Thyroid gland (tissue), 4 donors: ENCODE data around the gene DOC2A. TPM values are rescaled to one million over a fixed set of nuclear protein-coding genes. Genes with fewer than 3 reads are reported as not detected.

ENCODE experiments used
- DNase-seq, 2 donors: peaks; one replicate each; pipeline ENCODE4 v3.0.0-alpha.2; 2019
- H3K27ac ChIP-seq, 3 donors: fragments of 200-600 bp; sonication (generic); 1 replicate in 2 of 3; 2 replicates in 1 of 3; pipeline ENCODE4 v1.5.1; 2016 to 2019; ENCODE audit warnings: mild to moderate bottlenecking in 1 of 3, moderate library complexity in 1 of 3
- H3K27me3 ChIP-seq: fragments of 200-600 bp; sonication (generic); one replicate; pipeline ENCODE4 v1.5.1; 2019
- H3K36me3 ChIP-seq, 2 donors: fragments of 200-600 bp; sonication (generic); one replicate each; pipeline ENCODE4 v1.5.1; 2016 to 2019
- H3K4me1 ChIP-seq, 2 donors: fragments of 200-600 bp; sonication (generic); one replicate each; pipeline ENCODE4 v1.5.1; 2017 to 2019
- H3K4me3 ChIP-seq, 3 donors: fragments of 200-600 bp; sonication (generic); replicated peaks in 1 of 3; 1 replicate in 2 of 3; 2 replicates in 1 of 3; pipeline ENCODE4 v1.5.1; 2016; ENCODE audit warnings: mild to moderate bottlenecking in 1 of 3
- H3K9me3 ChIP-seq: fragments of 200-600 bp; sonication (generic); one replicate; pipeline ENCODE4 v1.5.1; 2017
- POLR2A ChIP-seq, 2 donors: fragments of 450-650 bp; IDR thresholded peaks; one replicate each; pipeline ENCODE4 v1.6.1; 2017; ENCODE audit warnings: antibody characterized with exemption in 2 of 2, mild to moderate bottlenecking in 2 of 2, moderate library complexity in 1 of 2
- WGBS, 2 donors: methylation state at CpG; one replicate each; pipeline ENCODE4 v1.1.5; 2017; 5-methylcytosine and 5-hydroxymethylcytosine counted together
- intact Hi-C: fragments of 100-400 bp; cut with DNase I; formaldehyde crosslinking; loops from one replicate; pipeline ENCODE4 v1.15.1; 2023
- total RNA-seq, 4 donors: library from RNA; depleted of rRNA; stranded (reverse); fragments of >200 nt; gene quantifications; one replicate each; pipeline ENCODE4 v1.2.3, GENCODE V29; 2016
- TF ChIP-seq, protein P1 (sequence below), 6 experiments: fragments of 200-600 bp in 3 of 6; fragments of 450-650 bp in 3 of 6; sonication (generic) in 3 of 6; IDR thresholded peaks; one replicate each; pipeline ENCODE4 v1.5.1; 2016 to 2019; ENCODE audit warnings: antibody characterized with exemption in 6 of 6, mild to moderate bottlenecking in 2 of 6, inconsistent platforms in 1 of 6, moderate library complexity in 1 of 6

DOC2A gene
- total RNA-seq, 4 donors from 2014 or later = 0.22 to 1.2 (median 0.94) TPM; not detected in 1

DNA sequence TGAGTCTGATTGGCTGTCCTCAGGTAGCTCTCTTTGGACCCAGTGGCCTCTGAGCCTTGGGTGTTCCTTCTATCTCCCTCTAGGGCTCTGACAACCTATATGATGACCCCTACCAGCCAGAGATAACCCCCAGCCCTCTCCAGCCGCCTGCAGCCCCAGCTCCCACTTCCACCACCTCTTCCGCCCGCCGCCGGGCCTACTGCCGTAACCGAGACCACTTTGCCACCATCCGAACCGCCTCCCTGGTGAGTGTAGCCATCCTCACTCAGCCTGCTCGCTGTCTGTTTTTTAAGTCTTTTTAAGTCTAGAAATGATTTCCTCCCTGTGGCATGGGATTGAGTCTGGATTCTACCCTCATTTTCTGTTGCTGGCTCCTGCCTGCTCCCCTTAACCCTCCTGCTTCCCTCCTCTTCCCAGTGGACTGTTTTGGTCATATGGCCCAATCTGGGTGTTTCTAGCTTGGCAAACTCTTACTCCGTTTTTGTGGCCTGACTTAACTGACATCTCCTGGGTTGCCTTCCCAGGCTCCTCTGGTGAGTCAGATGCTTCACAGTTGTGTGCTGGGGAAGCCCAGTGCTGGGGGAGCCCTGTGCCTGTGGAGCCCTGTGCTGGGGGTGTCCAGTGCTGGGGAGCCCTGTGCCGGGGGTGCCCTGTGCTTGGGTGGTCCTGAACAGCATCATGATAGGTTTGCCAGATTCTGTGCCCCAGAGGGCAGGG lies 27.2 kb downstream of the DOC2A start:
- DNase-seq = no peak
- intact Hi-C loops = no loop called here
- no peaks in the 10 kb centered on the region for H3K27me3 ChIP-seq
- H3K36me3 ChIP-seq = peaks cover 96 to 99% of the 10 kb centered on the region in 2 donors
- no peak overlapping the region for H3K4me3 ChIP-seq
- H3K9me3 ChIP-seq = no peaks in the 10 kb centered on the region
- no peaks in the 10 kb centered on the region for H3K4me1 ChIP-seq
- TF ChIP-seq, protein P1, sequence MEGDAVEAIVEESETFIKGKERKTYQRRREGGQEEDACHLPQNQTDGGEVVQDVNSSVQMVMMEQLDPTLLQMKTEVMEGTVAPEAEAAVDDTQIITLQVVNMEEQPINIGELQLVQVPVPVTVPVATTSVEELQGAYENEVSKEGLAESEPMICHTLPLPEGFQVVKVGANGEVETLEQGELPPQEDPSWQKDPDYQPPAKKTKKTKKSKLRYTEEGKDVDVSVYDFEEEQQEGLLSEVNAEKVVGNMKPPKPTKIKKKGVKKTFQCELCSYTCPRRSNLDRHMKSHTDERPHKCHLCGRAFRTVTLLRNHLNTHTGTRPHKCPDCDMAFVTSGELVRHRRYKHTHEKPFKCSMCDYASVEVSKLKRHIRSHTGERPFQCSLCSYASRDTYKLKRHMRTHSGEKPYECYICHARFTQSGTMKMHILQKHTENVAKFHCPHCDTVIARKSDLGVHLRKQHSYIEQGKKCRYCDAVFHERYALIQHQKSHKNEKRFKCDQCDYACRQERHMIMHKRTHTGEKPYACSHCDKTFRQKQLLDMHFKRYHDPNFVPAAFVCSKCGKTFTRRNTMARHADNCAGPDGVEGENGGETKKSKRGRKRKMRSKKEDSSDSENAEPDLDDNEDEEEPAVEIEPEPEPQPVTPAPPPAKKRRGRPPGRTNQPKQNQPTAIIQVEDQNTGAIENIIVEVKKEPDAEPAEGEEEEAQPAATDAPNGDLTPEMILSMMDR (IDR thresholded peaks at IDR 0.05) = no peak
- TF ChIP-seq POLR2A (IDR thresholded peaks at IDR 0.05) = no peak
- H3K27ac ChIP-seq = no peak overlapping the region
- 80 to 88% methylated on average over 12 of the region's 12 CpGs for WGBS, 2 donors

- TF ChIP-seq, protein P1 (IDR thresholded peaks at IDR 0.05) = no peak
- TF ChIP-seq POLR2A (IDR thresholded peaks at IDR 0.05) = no peak
- H3K4me1 ChIP-seq = no peaks in the 10 kb centered on the region
- DNase-seq = no peak
- H3K27ac ChIP-seq = no peak overlapping the region
- no peaks in the 10 kb centered on the region for H3K27me3 ChIP-seq
- no peaks in the 10 kb centered on the region for H3K9me3 ChIP-seq
- H3K4me3 ChIP-seq = no peak overlapping the region
- intact Hi-C loops = no loop called here
- WGBS, 2 donors = 88 to 93% methylated on average over 21 to 24 of the region's 24 CpGs
- H3K36me3 ChIP-seq = peaks cover 96 to 99% of the 10 kb centered on the region in 2 donors
Measured at GRCh38 chr16:29982560-29983419, 28.0 kb downstream of the DOC2A start.

DNA sequence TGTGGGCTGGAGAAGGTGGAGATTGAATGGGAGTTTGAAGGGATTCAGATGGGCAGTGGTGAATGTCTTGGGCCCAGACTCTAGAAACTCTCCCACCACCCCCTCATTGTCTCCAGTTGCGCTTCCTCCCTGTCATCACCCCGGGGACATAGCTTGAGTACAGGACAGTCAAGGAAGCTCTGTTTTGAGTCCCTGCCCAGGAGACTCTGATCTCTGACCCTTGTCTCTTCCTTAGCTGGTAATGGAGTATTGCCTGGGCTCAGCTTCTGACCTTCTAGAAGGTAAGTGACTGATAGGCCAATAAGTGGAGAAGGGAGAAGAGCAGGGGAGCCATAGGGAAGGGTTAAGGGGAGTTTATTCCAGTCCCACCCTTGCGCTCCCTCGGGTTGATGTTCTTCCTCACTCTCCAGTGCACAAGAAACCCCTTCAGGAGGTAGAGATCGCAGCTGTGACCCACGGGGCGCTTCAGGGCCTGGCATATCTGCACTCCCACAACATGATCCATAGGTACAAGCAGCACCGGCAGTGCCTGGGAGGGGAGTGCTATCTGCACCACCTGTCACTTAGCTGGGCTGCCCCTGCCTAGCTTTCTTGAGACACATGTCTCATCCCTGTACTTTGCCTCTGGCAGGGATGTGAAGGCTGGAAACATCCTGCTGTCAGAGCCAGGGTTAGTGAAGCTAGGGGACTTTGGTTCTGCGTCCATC lies 32.1 kb downstream of the DOC2A start:
- TF ChIP-seq POLR2A (IDR thresholded peaks at IDR 0.05) = no peak
- TF ChIP-seq, protein P1 (IDR thresholded peaks at IDR 0.05) = no peak
- no peak overlapping the region for H3K4me3 ChIP-seq
- DNase-seq = no peak
- intact Hi-C loops = no loop called here
- 85 to 96% methylated on average over 5 to 9 of the region's 9 CpGs for WGBS, 2 donors
- no peaks in the 10 kb centered on the region for H3K9me3 ChIP-seq
- peaks cover 59 to 60% of the 10 kb centered on the region in 2 donors for H3K36me3 ChIP-seq
- H3K4me1 ChIP-seq = peaks cover 15 to 33% of the 10 kb centered on the region in 2 donors
- H3K27me3 ChIP-seq = no peaks in the 10 kb centered on the region
- H3K27ac ChIP-seq = no peak overlapping the region

- H3K4me3 ChIP-seq = no peak overlapping the region
- no peak for TF ChIP-seq POLR2A (IDR thresholded peaks at IDR 0.05)
- TF ChIP-seq, protein P1 (IDR thresholded peaks at IDR 0.05) = no peak
- intact Hi-C loops = no loop called here
- H3K36me3 ChIP-seq = peaks cover 52 to 54% of the 10 kb centered on the region in 2 donors
- DNase-seq = no peak
- H3K27me3 ChIP-seq = no peaks in the 10 kb centered on the region
- peaks cover 15 to 33% of the 10 kb centered on the region in 2 donors for H3K4me1 ChIP-seq
- 93 to 94% methylated on average over 9 of the region's 9 CpGs for WGBS, 2 donors
- H3K9me3 ChIP-seq = no peaks in the 10 kb centered on the region
- H3K27ac ChIP-seq = no peak overlapping the region
Measured at GRCh38 chr16:29978081-29978480, 32.7 kb downstream of the DOC2A start.
